Neural cell (in vitro differentiated cells): ENCODE measurements around the gene C1orf35. TPM values are rescaled to one million over a fixed set of nuclear protein-coding genes. Genes with fewer than 3 reads are reported as not detected.

ENCODE experiments used
- H2AFZ ChIP-seq: fragments of 200-600, 300-800 bp; sonication (generic), shearing (Covaris generic); 2 replicates; pipeline ENCODE4 v1.6.0; 2014; ENCODE audit warnings: low read depth, mild to moderate bottlenecking, antibody characterized with exemption, low read length, moderate library complexity
- H3F3A ChIP-seq: fragments of 200-600 bp; shearing (Covaris generic); 2 replicates; pipeline ENCODE4 v1.6.1; 2016; ENCODE audit warnings: mild to moderate bottlenecking, moderate library complexity, mixed read lengths, antibody characterized with exemption, low read length; ENCODE audit not compliant: insufficient read depth, poor library complexity, severe bottlenecking
- H3K27ac ChIP-seq: fragments of 200-600, 300-800 bp; sonication (generic), shearing (Covaris generic); 2 replicates; pipeline ENCODE4 v1.5.1; 2014; ENCODE audit warnings: mild to moderate bottlenecking, low read length, moderate library complexity
- H3K27me3 ChIP-seq: fragments of 300-800, 200-600 bp; sonication (generic), shearing (Covaris generic); 2 replicates; pipeline ENCODE4 v1.6.0; 2014; ENCODE audit warnings: mild to moderate bottlenecking, low read depth, low read length, moderate library complexity; ENCODE audit not compliant: insufficient read depth
- H3K36me3 ChIP-seq: fragments of 300-800, 200-600 bp; sonication (generic), shearing (Covaris generic); 2 replicates; pipeline ENCODE4 v1.5.1; 2014; ENCODE audit warnings: mild to moderate bottlenecking, antibody characterized with exemption, low read length, moderate library complexity; ENCODE audit not compliant: insufficient read depth
- H3K4me2 ChIP-seq: fragments of 300-800, 200-600 bp; sonication (generic), shearing (Covaris generic); 2 replicates; pipeline ENCODE4 v1.6.0; 2014; ENCODE audit warnings: mild to moderate bottlenecking, low read length
- H3K4me3 ChIP-seq: fragments of 300-800, 200-600 bp; sonication (generic), shearing (Covaris generic); 2 replicates; pipeline ENCODE4 v1.5.1; 2014; ENCODE audit warnings: mild to moderate bottlenecking, low read length, moderate library complexity
- H3K79me2 ChIP-seq: fragments of 200-600 bp; shearing (Covaris generic); replicated peaks from 2 replicates; pipeline ENCODE4 v1.6.0; 2014; ENCODE audit warnings: mild to moderate bottlenecking, low read length, moderate library complexity; ENCODE audit not compliant: insufficient read depth
- H3K9ac ChIP-seq: fragments of 300-800, 200-600 bp; sonication (generic), shearing (Covaris generic); 2 replicates; pipeline ENCODE4 v1.6.1; 2016; ENCODE audit warnings: mild to moderate bottlenecking, low read length, mixed read lengths
- H3K9me2 ChIP-seq: fragments of 200-600 bp; shearing (Covaris generic); 2 replicates; pipeline ENCODE4 v1.6.1; 2016; ENCODE audit warnings: mild to moderate bottlenecking, low read length, mixed read lengths; ENCODE audit not compliant: insufficient read depth
- H3K9me3 ChIP-seq: fragments of 200-600, 300-800 bp; sonication (generic), shearing (Covaris generic); 2 replicates; pipeline ENCODE4 v1.6.1; 2016; ENCODE audit warnings: mild to moderate bottlenecking, mixed run types, low read length, moderate library complexity, mixed read lengths
- H4K20me1 ChIP-seq: fragments of 200-600 bp; shearing (Covaris generic); 2 replicates; pipeline ENCODE4 v1.6.1; 2016; ENCODE audit warnings: mild to moderate bottlenecking, mixed run types; ENCODE audit not compliant: insufficient read depth
- EP300 ChIP-seq: fragments of 450-650 bp; conservative IDR thresholded peaks from 2 replicates; pipeline ENCODE4 v1.6.1; 2014; ENCODE audit warnings: antibody characterized with exemption, mild to moderate bottlenecking, moderate library complexity; ENCODE audit not compliant: poor library complexity, severe bottlenecking
- EZH2 ChIP-seq: fragments of 200-600, 300-800 bp; shearing (Covaris generic), sonication (generic); IDR thresholded peaks from 2 replicates; pipeline ENCODE4 v1.6.1; 2014; ENCODE audit warnings: antibody characterized with exemption, low read length, borderline replicate concordance, mild to moderate bottlenecking; ENCODE audit not compliant: insufficient read depth, poor library complexity, severe bottlenecking
- MXI1 ChIP-seq: fragments of 450-650 bp; conservative IDR thresholded peaks from 2 replicates; pipeline ENCODE4 v1.6.1; 2014; ENCODE audit warnings: antibody characterized with exemption, mild to moderate bottlenecking; ENCODE audit not compliant: poor library complexity, severe bottlenecking
- POLR2AphosphoS5 ChIP-seq: IDR thresholded peaks from 2 replicates; pipeline ENCODE4 v1.6.1; 2012
- RAD21 ChIP-seq: fragments of 450-650 bp; conservative IDR thresholded peaks from 2 replicates; pipeline ENCODE4 v1.6.1; 2014; ENCODE audit warnings: antibody characterized with exemption, mild to moderate bottlenecking, moderate library complexity
- SMC3 ChIP-seq: fragments of 450-650 bp; conservative IDR thresholded peaks from 2 replicates; pipeline ENCODE4 v1.6.1; 2014; ENCODE audit warnings: antibody characterized with exemption, mild to moderate bottlenecking, moderate library complexity; ENCODE audit not compliant: poor library complexity
- TAF1 ChIP-seq: IDR thresholded peaks from 2 replicates; pipeline ENCODE4 v1.6.1; 2012; ENCODE audit warnings: low read depth
- polyA plus RNA-seq: library from polyadenylated mRNA; depleted of rRNA; stranded (reverse); fragments of >200 nt; gene quantifications from 2 replicates; pipeline ENCODE4 v1.2.3, GENCODE V29; 2014
- TF ChIP-seq, protein P1 (sequence below): fragments of 450-650 bp; IDR thresholded peaks from 2 replicates; pipeline ENCODE4 v1.5.1; 2014; ENCODE audit warnings: antibody characterized with exemption, mild to moderate bottlenecking, moderate library complexity; ENCODE audit not compliant: poor library complexity, severe bottlenecking
- TF ChIP-seq, protein P2 (sequence below): IDR thresholded peaks from 2 replicates; pipeline ENCODE4 v1.6.1; 2012; ENCODE audit warnings: borderline replicate concordance

Gene C1orf35
- polyA plus RNA-seq, 1 donor from 2014 or later: 32.8 TPM

DNA sequence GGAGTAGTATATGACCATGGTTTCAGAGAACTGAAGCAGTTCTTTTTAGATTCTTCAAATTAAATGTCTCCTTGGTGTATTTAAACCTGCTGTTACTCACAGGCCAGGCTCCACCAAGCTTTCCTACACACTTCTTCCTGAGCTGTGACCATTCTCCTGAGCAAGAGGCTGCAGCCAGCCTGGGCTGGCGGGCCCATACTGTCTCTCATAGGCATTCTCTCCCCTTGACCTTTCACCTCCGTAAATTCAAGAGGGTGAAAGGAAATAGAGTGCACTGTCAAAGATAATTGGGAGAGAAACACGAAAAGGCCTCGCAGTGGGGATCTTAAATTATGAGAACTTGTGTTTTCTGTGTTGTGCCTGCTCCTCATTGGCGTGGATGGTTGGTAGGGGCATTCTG is 18.3 kb downstream of the C1orf35 start:
- H3K9me3 ChIP-seq: no peaks in the 10 kb centered on the region
- no peak overlapping the region for H3K27ac ChIP-seq
- no peaks in the 10 kb centered on the region for H3K36me3 ChIP-seq
- H3K4me2 ChIP-seq: peak overlapping the region; percentile 89
- no peak overlapping the region for H3K9ac ChIP-seq
- H3K79me2 ChIP-seq: peaks cover 68% of the 10 kb centered on the region
- H3K4me3 ChIP-seq: peak overlapping the region; percentile 99
- no peaks in the 10 kb centered on the region for H3K9me2 ChIP-seq
- H4K20me1 ChIP-seq: peaks cover 11% of the 10 kb centered on the region
- no peaks in the 10 kb centered on the region for H3F3A ChIP-seq
- no peaks in the 10 kb centered on the region for H3K27me3 ChIP-seq
- no peak overlapping the region for H2AFZ ChIP-seq
- TF ChIP-seq SMC3 (no peak), EZH2 (no peak)
- TF ChIP-seq, protein P1, sequence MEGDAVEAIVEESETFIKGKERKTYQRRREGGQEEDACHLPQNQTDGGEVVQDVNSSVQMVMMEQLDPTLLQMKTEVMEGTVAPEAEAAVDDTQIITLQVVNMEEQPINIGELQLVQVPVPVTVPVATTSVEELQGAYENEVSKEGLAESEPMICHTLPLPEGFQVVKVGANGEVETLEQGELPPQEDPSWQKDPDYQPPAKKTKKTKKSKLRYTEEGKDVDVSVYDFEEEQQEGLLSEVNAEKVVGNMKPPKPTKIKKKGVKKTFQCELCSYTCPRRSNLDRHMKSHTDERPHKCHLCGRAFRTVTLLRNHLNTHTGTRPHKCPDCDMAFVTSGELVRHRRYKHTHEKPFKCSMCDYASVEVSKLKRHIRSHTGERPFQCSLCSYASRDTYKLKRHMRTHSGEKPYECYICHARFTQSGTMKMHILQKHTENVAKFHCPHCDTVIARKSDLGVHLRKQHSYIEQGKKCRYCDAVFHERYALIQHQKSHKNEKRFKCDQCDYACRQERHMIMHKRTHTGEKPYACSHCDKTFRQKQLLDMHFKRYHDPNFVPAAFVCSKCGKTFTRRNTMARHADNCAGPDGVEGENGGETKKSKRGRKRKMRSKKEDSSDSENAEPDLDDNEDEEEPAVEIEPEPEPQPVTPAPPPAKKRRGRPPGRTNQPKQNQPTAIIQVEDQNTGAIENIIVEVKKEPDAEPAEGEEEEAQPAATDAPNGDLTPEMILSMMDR: no peak

DNA sequence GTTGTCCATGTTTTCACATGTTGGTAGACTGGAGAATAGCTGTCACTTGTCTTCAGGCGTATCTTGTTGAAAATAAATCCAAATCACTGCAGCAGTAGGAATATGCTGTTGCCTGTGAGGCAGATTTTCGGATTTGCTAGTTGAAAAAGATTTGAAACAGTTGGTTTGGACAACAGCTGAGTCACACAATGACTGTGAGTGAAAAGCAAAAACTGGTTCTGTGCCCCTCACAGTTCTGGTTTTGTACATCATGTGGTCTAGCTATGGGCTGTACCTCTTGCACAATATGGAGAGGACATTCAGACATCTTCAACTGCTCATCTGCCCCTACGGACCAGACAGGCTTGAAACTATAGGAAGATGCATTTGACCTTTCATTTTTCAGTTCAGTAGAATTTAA is 18.8 kb downstream of the C1orf35 start:
- Histone ChIP-seq H3F3A (no peaks in the 10 kb centered on the region), H3K36me3 (no peaks in the 10 kb centered on the region), H3K27ac (peak overlapping the region; percentile 87), H3K9me2 (no peaks in the 10 kb centered on the region), H3K9ac (peak overlapping the region; percentile 96), H2AFZ (no peak overlapping the region), H3K27me3 (no peaks in the 10 kb centered on the region), H4K20me1 (peaks cover 11% of the 10 kb centered on the region), H3K4me3 (peak overlapping the region; percentile 99), H3K9me3 (no peaks in the 10 kb centered on the region), H3K4me2 (peak overlapping the region; percentile 89), H3K79me2 (peaks cover 64% of the 10 kb centered on the region)
- TF ChIP-seq EP300 (no peak), RAD21 (no peak), TAF1 (no peak), SMC3 (no peak), MXI1 (no peak), POLR2AphosphoS5 (no peak), EZH2 (no peak)
- TF ChIP-seq, protein P2, sequence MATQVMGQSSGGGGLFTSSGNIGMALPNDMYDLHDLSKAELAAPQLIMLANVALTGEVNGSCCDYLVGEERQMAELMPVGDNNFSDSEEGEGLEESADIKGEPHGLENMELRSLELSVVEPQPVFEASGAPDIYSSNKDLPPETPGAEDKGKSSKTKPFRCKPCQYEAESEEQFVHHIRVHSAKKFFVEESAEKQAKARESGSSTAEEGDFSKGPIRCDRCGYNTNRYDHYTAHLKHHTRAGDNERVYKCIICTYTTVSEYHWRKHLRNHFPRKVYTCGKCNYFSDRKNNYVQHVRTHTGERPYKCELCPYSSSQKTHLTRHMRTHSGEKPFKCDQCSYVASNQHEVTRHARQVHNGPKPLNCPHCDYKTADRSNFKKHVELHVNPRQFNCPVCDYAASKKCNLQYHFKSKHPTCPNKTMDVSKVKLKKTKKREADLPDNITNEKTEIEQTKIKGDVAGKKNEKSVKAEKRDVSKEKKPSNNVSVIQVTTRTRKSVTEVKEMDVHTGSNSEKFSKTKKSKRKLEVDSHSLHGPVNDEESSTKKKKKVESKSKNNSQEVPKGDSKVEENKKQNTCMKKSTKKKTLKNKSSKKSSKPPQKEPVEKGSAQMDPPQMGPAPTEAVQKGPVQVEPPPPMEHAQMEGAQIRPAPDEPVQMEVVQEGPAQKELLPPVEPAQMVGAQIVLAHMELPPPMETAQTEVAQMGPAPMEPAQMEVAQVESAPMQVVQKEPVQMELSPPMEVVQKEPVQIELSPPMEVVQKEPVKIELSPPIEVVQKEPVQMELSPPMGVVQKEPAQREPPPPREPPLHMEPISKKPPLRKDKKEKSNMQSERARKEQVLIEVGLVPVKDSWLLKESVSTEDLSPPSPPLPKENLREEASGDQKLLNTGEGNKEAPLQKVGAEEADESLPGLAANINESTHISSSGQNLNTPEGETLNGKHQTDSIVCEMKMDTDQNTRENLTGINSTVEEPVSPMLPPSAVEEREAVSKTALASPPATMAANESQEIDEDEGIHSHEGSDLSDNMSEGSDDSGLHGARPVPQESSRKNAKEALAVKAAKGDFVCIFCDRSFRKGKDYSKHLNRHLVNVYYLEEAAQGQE: no peak
- TF ChIP-seq, protein P1: no peak
